ENCODE results near the gene ZNF775. TPM values are rescaled to one million over a fixed set of nuclear protein-coding genes. Genes with fewer than 3 reads are reported as not detected.

The ZNF775 gene
- total and polyA plus RNA-seq, 12 donors, result 1.9 to 4.7 (median 2.9) TPM

GRCh38 chr7:150446288-150446938, 67.3 kb downstream of the ZNF775 start:
- H3K4me1 ChIP-seq, result peaks cover 0 to 41% (median 26%) of the 10 kb centered on the region in 9 donors
- H3K9me3 ChIP-seq, result peaks cover 0 to 12% (median 6%) of the 10 kb centered on the region in 11 donors
- no peaks in the 10 kb centered on the region for H3K27me3 ChIP-seq
- no peak overlapping the region for H3K4me3 ChIP-seq
- intact Hi-C loops (cut with DNase I), result loop anchor here in 6 of 10 donors (2.0 to 10.0 kb wide), 4 partner anchors 291 to 418 kb away; partner anchors contain the start of gene GIMAP5 (in 1 of the 6)
- DNase-seq (no peak), ATAC-seq (no peak)
- WGBS, 2 donors, result 90 to 98% methylated on average over 2 of the region's 2 CpGs
- TF ChIP-seq CTCF (IDR thresholded peaks at IDR 0.05), result no peak
- H3K27ac ChIP-seq, result peak overlapping the region in 3 of 10 donors; percentile 23 to 37 (median 33)
- no peaks in the 10 kb centered on the region for H3K36me3 ChIP-seq

Other genes with a start within 250 kb of the ZNF775 start
- gene LRRC61, start 56.0 kb upstream of the ZNF775 start, total RNA-seq, result 1 to 10 TPM; 3.0 to 5.0 (median 3.9) TPM
- gene LRRC61, start 56.0 kb upstream of the ZNF775 start, polyA plus RNA-seq, result 1 to 10 TPM; 1.2 to 6.4 TPM
- gene ACTR3C, start 55.8 kb upstream of the ZNF775 start, total RNA-seq, result 1 to 10 TPM; 2.6 to 7.0 (median 3.5) TPM
- gene ACTR3C, start 55.8 kb upstream of the ZNF775 start, polyA plus RNA-seq, result 1 to 10 TPM; 2.7 to 3.5 TPM
- 10 to 100 TPM in 7 of 10 donors, 1 to 10 TPM in 3; 6.7 to 25.8 (median 16.2) TPM for gene RARRES2, start 37.7 kb upstream of the ZNF775 start, total RNA-seq
- 10 to 100 TPM; 25.6 to 33.0 TPM for gene RARRES2, start 37.7 kb upstream of the ZNF775 start, polyA plus RNA-seq
- 100 to 1,000 TPM in 8 of 10 donors, 10 to 100 TPM in 2; 88.7 to 132 (median 114) TPM for gene REPIN1, start 10.5 kb upstream of the ZNF775 start, total RNA-seq
- 10 to 100 TPM; 51.0 to 53.0 TPM for gene REPIN1, start 10.5 kb upstream of the ZNF775 start, polyA plus RNA-seq
- 10 to 100 TPM; 13.4 to 39.4 (median 16.2) TPM for gene GIMAP8, start 71.3 kb downstream of the ZNF775 start, total RNA-seq
- gene GIMAP8, start 71.3 kb downstream of the ZNF775 start, polyA plus RNA-seq, result 10 to 100 TPM; 19.2 to 19.5 TPM
- 10 to 100 TPM in 6 of 10 donors, 1 to 10 TPM in 4; 7.5 to 41.2 (median 19.6) TPM for gene GIMAP7, start 135.5 kb downstream of the ZNF775 start, total RNA-seq
- gene GIMAP7, start 135.5 kb downstream of the ZNF775 start, polyA plus RNA-seq, result 10 to 100 TPM; 43.9 to 77.5 TPM
- 10 to 100 TPM; 19.7 to 68.6 (median 31.0) TPM for gene GIMAP4, start 188.1 kb downstream of the ZNF775 start, total RNA-seq
- gene GIMAP4, start 188.1 kb downstream of the ZNF775 start, polyA plus RNA-seq, result 10 to 100 TPM; 39.0 to 50.8 TPM